Tibial nerve (tissue), 4 donors: Measurements from ENCODE around the gene MYL6. TPM values are rescaled to one million over a fixed set of nuclear protein-coding genes. Genes with fewer than 3 reads are reported as not detected.

Experiments used
- DNase-seq, 2 donors: peaks; one replicate each; pipeline ENCODE4 v3.0.0-alpha.2; 2019; ENCODE audit warnings: low spot score in 2 of 2
- H3K27ac ChIP-seq, 4 donors: fragments of 200-600 bp; sonication (generic) in 3 of 4; one replicate each; pipeline ENCODE4 v1.5.1; 2017 to 2019; ENCODE audit warnings: mild to moderate bottlenecking in 1 of 4
- H3K27me3 ChIP-seq, 2 donors: fragments of 200-600 bp; sonication (generic) in 1 of 2; one replicate each; pipeline versions ENCODE4 v1.5.1 to v1.6.0; 2017 to 2019
- H3K36me3 ChIP-seq, 3 donors: fragments of 200-600 bp; sonication (generic); one replicate each; pipeline ENCODE4 v1.5.1; 2018 to 2019
- H3K4me1 ChIP-seq, 4 donors: fragments of 200-600 bp; sonication (generic) in 3 of 4; one replicate each; pipeline ENCODE4 v1.5.1; 2017 to 2019
- H3K4me3 ChIP-seq, 4 donors: fragments of 200-600 bp; sonication (generic) in 3 of 4; one replicate each; pipeline ENCODE4 v1.5.1; 2017 to 2019; ENCODE audit warnings: mild to moderate bottlenecking in 1 of 4, moderate library complexity in 1 of 4
- H3K9me3 ChIP-seq, 4 donors: fragments of 200-600 bp; sonication (generic) in 3 of 4; one replicate each; pipeline ENCODE4 v1.5.1; 2017 to 2019
- EP300 ChIP-seq, 2 donors: sonication (generic); formaldehyde crosslinking; IDR thresholded peaks; one replicate each; pipeline ENCODE4 v1.6.1; 2017; ENCODE audit warnings: antibody characterized with exemption in 2 of 2, mild to moderate bottlenecking in 1 of 2
- POLR2A ChIP-seq, 2 donors: fragments of 450-650 bp; IDR thresholded peaks; one replicate each; pipeline ENCODE4 v1.6.1; 2017; ENCODE audit warnings: antibody characterized with exemption in 2 of 2, mild to moderate bottlenecking in 2 of 2, moderate library complexity in 2 of 2
- WGBS, 2 donors: methylation state at CpG; one replicate each; pipeline ENCODE4 v1.1.5; 2018; 5-methylcytosine and 5-hydroxymethylcytosine counted together
- total RNA-seq, 4 donors: library from RNA; depleted of rRNA; stranded (reverse); fragments of >200 nt; gene quantifications; one replicate each; pipeline ENCODE4 v1.1.0, GENCODE V29; 2016
- TF ChIP-seq, protein P1 (sequence below), 5 experiments: fragments of 200-600 bp in 3 of 5; fragments of 450-650 bp in 2 of 5; sonication (generic) in 3 of 5; IDR thresholded peaks; one replicate each; pipeline ENCODE4 v1.5.1; 2016 to 2019; ENCODE audit warnings: antibody characterized with exemption in 5 of 5, mild to moderate bottlenecking in 3 of 5, moderate library complexity in 2 of 5

MYL6 gene
- total RNA-seq, 4 donors from 2014 or later, result 1,194 to 1,879 (median 1,515) TPM

DNA sequence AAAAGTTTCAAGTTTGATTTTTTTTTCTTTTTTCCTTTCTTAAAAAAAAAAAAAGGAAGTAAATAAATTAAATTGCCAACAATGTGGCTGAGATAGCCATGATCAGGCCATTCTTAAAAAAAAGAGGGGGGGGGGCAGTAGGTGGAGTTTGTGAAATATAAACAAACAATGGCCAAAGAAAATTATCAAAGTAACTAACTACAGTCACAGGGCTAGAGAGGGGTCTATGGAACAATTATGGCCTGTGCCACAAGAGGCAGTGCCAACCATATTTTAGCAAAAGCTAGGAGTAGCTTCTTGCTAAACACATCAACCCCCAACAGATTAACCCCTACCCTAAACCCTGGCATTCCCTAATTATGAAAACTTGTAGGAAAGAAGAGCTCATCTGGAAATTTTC, 47.3 kb downstream of the MYL6 start:
- Histone ChIP-seq H3K9me3 (no peaks in the 10 kb centered on the region), H3K36me3 (peaks cover 0 to 57% (median 35%) of the 10 kb centered on the region in 3 donors), H3K27me3 (no peaks in the 10 kb centered on the region), H3K4me3 (no peak overlapping the region), H3K27ac (peak overlapping the region in 1 of 4 donors; percentile 6), H3K4me1 (peaks cover 0 to 6% (median 0%) of the 10 kb centered on the region in 4 donors)
- TF ChIP-seq POLR2A (IDR thresholded peaks at IDR 0.05) (no peak), EP300 (IDR thresholded peaks at IDR 0.05) (no peak)
- TF ChIP-seq, protein P1, sequence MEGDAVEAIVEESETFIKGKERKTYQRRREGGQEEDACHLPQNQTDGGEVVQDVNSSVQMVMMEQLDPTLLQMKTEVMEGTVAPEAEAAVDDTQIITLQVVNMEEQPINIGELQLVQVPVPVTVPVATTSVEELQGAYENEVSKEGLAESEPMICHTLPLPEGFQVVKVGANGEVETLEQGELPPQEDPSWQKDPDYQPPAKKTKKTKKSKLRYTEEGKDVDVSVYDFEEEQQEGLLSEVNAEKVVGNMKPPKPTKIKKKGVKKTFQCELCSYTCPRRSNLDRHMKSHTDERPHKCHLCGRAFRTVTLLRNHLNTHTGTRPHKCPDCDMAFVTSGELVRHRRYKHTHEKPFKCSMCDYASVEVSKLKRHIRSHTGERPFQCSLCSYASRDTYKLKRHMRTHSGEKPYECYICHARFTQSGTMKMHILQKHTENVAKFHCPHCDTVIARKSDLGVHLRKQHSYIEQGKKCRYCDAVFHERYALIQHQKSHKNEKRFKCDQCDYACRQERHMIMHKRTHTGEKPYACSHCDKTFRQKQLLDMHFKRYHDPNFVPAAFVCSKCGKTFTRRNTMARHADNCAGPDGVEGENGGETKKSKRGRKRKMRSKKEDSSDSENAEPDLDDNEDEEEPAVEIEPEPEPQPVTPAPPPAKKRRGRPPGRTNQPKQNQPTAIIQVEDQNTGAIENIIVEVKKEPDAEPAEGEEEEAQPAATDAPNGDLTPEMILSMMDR (IDR thresholded peaks at IDR 0.05), result no peak
- DNase-seq, result no peak

DNA sequence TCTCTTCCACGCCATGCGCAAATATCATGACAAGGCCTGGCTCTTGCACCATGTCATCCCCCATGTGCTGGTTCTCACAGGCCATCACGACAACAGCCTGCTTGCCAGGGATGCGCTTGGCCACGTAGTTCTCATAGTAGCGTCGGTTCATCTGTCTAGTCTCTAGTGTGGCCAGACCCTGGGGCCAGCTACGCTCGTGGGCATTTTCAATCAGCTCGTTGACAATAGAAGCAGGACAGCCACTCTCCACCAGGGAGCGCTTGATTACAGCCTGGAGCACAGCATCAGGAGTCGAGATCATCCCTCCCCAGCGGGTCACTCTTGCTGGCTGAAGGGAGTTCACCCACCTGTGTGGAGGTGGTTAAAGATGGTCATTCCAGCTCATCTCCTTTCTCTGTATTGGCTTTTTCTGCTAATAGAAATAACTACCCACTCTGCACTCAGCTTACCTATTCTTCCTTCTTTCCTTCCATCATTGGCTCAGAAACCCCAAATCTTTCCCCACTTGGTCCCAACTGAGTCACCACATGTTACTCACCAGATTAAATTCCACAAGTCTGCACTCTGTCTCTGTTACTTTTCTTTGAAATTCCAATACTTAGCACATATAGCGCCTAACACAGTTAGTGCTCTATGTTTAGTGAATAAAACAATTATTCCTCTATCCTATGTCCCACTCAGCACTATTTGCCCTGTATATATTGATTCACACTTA, 48.5 kb downstream of the MYL6 start:
- 43 to 46% methylated on average over 14 of the region's 14 CpGs for WGBS, 2 donors
- Histone ChIP-seq H3K36me3 (peaks cover 0 to 69% (median 36%) of the 10 kb centered on the region in 3 donors), H3K27ac (peak overlapping the region in 1 of 4 donors; percentile 29), H3K4me3 (no peak overlapping the region), H3K27me3 (no peaks in the 10 kb centered on the region), H3K9me3 (no peaks in the 10 kb centered on the region), H3K4me1 (peaks cover 0 to 6% (median 0%) of the 10 kb centered on the region in 4 donors)
- TF ChIP-seq, protein P1 (IDR thresholded peaks at IDR 0.05), result peak; percentile 35 to 56 (median 51)
- TF ChIP-seq POLR2A (IDR thresholded peaks at IDR 0.05), result no peak
- peak; percentile 28 to 72 for DNase-seq

DNA sequence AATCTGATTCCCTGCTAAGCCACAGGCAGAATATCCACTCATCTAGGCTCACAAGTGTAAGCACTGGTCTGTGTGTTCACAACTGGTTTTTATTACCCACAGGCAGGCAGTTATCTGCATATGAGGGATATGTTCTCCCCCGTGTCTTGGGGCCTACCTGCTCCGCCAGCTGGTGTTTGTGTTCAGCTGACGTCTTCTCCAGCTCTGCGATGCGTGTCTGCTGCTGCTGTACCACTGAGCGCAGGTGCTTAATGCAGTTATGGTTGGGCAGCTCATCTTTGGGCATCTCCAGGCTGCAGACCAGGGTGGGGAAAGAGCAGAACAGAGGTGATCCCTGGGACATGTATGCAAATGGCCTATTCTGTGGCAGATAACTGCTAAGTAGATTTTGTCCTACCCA, 49.8 kb downstream of the MYL6 start:
- WGBS, 2 donors, result 83 to 92% methylated on average over 6 of the region's 6 CpGs
- Histone ChIP-seq H3K9me3 (no peaks in the 10 kb centered on the region), H3K36me3 (peaks cover 5 to 83% (median 41%) of the 10 kb centered on the region in 3 donors), H3K27ac (no peak overlapping the region), H3K27me3 (no peaks in the 10 kb centered on the region), H3K4me3 (no peak overlapping the region), H3K4me1 (peaks cover 0 to 6% (median 0%) of the 10 kb centered on the region in 4 donors)
- no peak for DNase-seq
- TF ChIP-seq, protein P1 (IDR thresholded peaks at IDR 0.05), result no peak
- TF ChIP-seq POLR2A (IDR thresholded peaks at IDR 0.05) (no peak), EP300 (IDR thresholded peaks at IDR 0.05) (no peak)

Other genes with a start within 250 kb of the MYL6 start
- 10 to 100 TPM; 25.3 to 53.4 (median 39.9) TPM for gene PYM1, start 230.5 kb upstream of the MYL6 start, total RNA-seq
- gene DGKA, start 227.2 kb upstream of the MYL6 start, total RNA-seq, result 100 to 1,000 TPM in 1 of 4 donors, 10 to 100 TPM in 3; 24.9 to 544 (median 34.3) TPM
- 1 to 10 TPM in 1 of 4 donors, under 1 TPM in 1, not detected in 2; 0.87 to 1.6 TPM for gene PMEL, start 192.3 kb upstream of the MYL6 start, total RNA-seq
- 10 to 100 TPM; 10.3 to 22.2 (median 13.8) TPM for gene CDK2, start 191.5 kb upstream of the MYL6 start, total RNA-seq
- gene RAB5B, start 184.3 kb upstream of the MYL6 start, total RNA-seq, result 100 to 1,000 TPM in 1 of 4 donors, 10 to 100 TPM in 3; 71.7 to 111 (median 83.0) TPM
- 10 to 100 TPM; 20.4 to 39.1 (median 28.1) TPM for gene SUOX, start 161.1 kb upstream of the MYL6 start, total RNA-seq
- 1 to 10 TPM; 3.8 to 9.6 (median 6.4) TPM for gene IKZF4, start 137.3 kb upstream of the MYL6 start, total RNA-seq
- 1,000 to 10,000 TPM in 2 of 4 donors, 100 to 1,000 TPM in 2; 308 to 1,324 (median 859) TPM for gene RPS26, start 116.4 kb upstream of the MYL6 start, total RNA-seq
- 100 to 1,000 TPM in 2 of 4 donors, 10 to 100 TPM in 2; 90.6 to 165 (median 99.8) TPM for gene ERBB3, start 78.2 kb upstream of the MYL6 start, total RNA-seq
- 100 to 1,000 TPM in 1 of 4 donors, 10 to 100 TPM in 3; 79.6 to 104 (median 93.5) TPM for gene PA2G4, start 53.8 kb upstream of the MYL6 start, total RNA-seq
- 1,000 to 10,000 TPM; 2,638 to 4,802 (median 2,805) TPM for gene RPL41, start 41.7 kb upstream of the MYL6 start, total RNA-seq
- gene ZC3H10, start 40.1 kb upstream of the MYL6 start, total RNA-seq, result 1 to 10 TPM; 2.9 to 5.1 (median 4.8) TPM
- 100 to 1,000 TPM in 3 of 4 donors, 10 to 100 TPM in 1; 91.2 to 235 (median 210) TPM for gene ESYT1, start 30.1 kb upstream of the MYL6 start, total RNA-seq
- gene MYL6B, start 5.8 kb upstream of the MYL6 start, total RNA-seq, result 10 to 100 TPM; 43.5 to 80.4 (median 59.1) TPM
- gene SMARCC2, start 31.1 kb downstream of the MYL6 start, total RNA-seq, result 100 to 1,000 TPM; 104 to 139 (median 117) TPM
- gene RNF41, start 63.6 kb downstream of the MYL6 start, total RNA-seq, result 10 to 100 TPM; 50.0 to 81.6 (median 62.0) TPM
- gene NABP2, start 66.0 kb downstream of the MYL6 start, total RNA-seq, result 10 to 100 TPM; 15.1 to 41.7 (median 24.6) TPM
- gene SLC39A5, start 71.7 kb downstream of the MYL6 start, total RNA-seq, result 1 to 10 TPM in 1 of 4 donors, not detected in 3; 1.5 TPM
- gene ANKRD52, start 100.0 kb downstream of the MYL6 start, total RNA-seq, result 10 to 100 TPM; 14.6 to 42.4 (median 23.9) TPM
- 10 to 100 TPM; 14.0 to 26.1 (median 22.8) TPM for gene COQ10A, start 108.6 kb downstream of the MYL6 start, total RNA-seq
- gene CS, start 142.0 kb downstream of the MYL6 start, total RNA-seq, result 100 to 1,000 TPM in 1 of 4 donors, 10 to 100 TPM in 3; 63.7 to 112 (median 84.2) TPM
- 100 to 1,000 TPM in 2 of 4 donors, 10 to 100 TPM in 2; 94.9 to 141 (median 109) TPM for gene CNPY2, start 157.6 kb downstream of the MYL6 start, total RNA-seq
- 10 to 100 TPM; 50.1 to 69.8 (median 63.5) TPM for gene PAN2, start 175.6 kb downstream of the MYL6 start, total RNA-seq
- gene IL23A, start 180.5 kb downstream of the MYL6 start, total RNA-seq, result not detected
- gene STAT2, start 201.7 kb downstream of the MYL6 start, total RNA-seq, result 100 to 1,000 TPM; 163 to 296 (median 239) TPM
- gene APOF, start 204.5 kb downstream of the MYL6 start, total RNA-seq, result not detected